Frontal cortex (tissue), 4 donors: ENCODE data around the gene MXI1. TPM values are rescaled to one million over a fixed set of nuclear protein-coding genes. Genes with fewer than 3 reads are reported as not detected.
A peak's percentile ranks its signal among the peaks of the same experiment; 100 is the strongest.

Source experiments
- DNase-seq, 2 donors: peaks; one replicate each; pipeline ENCODE4 v3.0.0; 2012; ENCODE audit warnings: low spot score in 2 of 2
- FAIRE-seq: peaks from 2 replicates; lab custom pipeline; 2012; peaks lifted over from hg19 to GRCh38; lab: Jason Lieb, UNC
- total RNA-seq: library from RNA; depleted of rRNA; stranded (reverse); fragments of >200 nt; gene quantifications from one replicate; pipeline ENCODE4 v1.2.3, GENCODE V29; 2014
- donor health status: control.
- donor health status: control.
- donor health status: control.

Gene MXI1
- total RNA-seq, 1 donor from 2014 or later: 60.3 TPM

GRCh38 chr10:110212119-110213006 lies 5.0 kb downstream of the MXI1 start:
- no peak for DNase-seq
- FAIRE-seq: no peak

GRCh38 chr10:110214371-110214826 lies 7.0 kb downstream of the MXI1 start:
- FAIRE-seq: no peak
- DNase-seq: no peak

- no peak for FAIRE-seq
- no peak for DNase-seq
Measured at GRCh38 chr10:110215286-110216170, 8.1 kb downstream of the MXI1 start.

- FAIRE-seq (no peak), DNase-seq (no peak)
Measured at GRCh38 chr10:110216240-110216639, 8.8 kb downstream of the MXI1 start.

- no peak for FAIRE-seq
- DNase-seq: no peak
Measured at GRCh38 chr10:110216942-110217661, 9.7 kb downstream of the MXI1 start.

GRCh38 chr10:110217662-110218008 lies 10.2 kb downstream of the MXI1 start:
- FAIRE-seq: no peak
- DNase-seq: no peak

- FAIRE-seq: no peak
Measured at GRCh38 chr10:110218632-110219031, 11.2 kb downstream of the MXI1 start.

GRCh38 chr10:110219884-110220283 lies 12.5 kb downstream of the MXI1 start:
- FAIRE-seq (no peak), DNase-seq (no peak)

More at GRCh38 chr10:110218632-110219031, 11.2 kb downstream of the MXI1 start:
- DNase-seq: no peak

GRCh38 chr10:110220398-110220797 lies 13.0 kb downstream of the MXI1 start:
- DNase-seq (no peak), FAIRE-seq (no peak)

- FAIRE-seq: no peak
- no peak for DNase-seq
Measured at GRCh38 chr10:110221044-110221720, 13.8 kb downstream of the MXI1 start.

- peak in 1 of 2 donors; percentile 64 for DNase-seq
- FAIRE-seq: no peak
Measured at GRCh38 chr10:110221721-110222261, 14.4 kb downstream of the MXI1 start.

GRCh38 chr10:110222641-110223297 lies 15.4 kb downstream of the MXI1 start:
- DNase-seq: no peak

GRCh38 chr10:110223298-110223925 lies 16.0 kb downstream of the MXI1 start:
- DNase-seq (no peak), FAIRE-seq (no peak)

More at GRCh38 chr10:110222641-110223297, 15.4 kb downstream of the MXI1 start:
- no peak for FAIRE-seq

GRCh38 chr10:110224992-110225391 lies 17.6 kb downstream of the MXI1 start:
- no peak for FAIRE-seq
- DNase-seq: no peak

GRCh38 chr10:110225441-110225755 lies 18.0 kb downstream of the MXI1 start:
- no peak for FAIRE-seq

GRCh38 chr10:110225756-110226542 lies 18.5 kb downstream of the MXI1 start:
- no peak for FAIRE-seq
- DNase-seq: peak; percentile 82 to 86

More at GRCh38 chr10:110225441-110225755, 18.0 kb downstream of the MXI1 start:
- no peak for DNase-seq

- FAIRE-seq: no peak
- peak; percentile 78 to 86 for DNase-seq
Measured at GRCh38 chr10:110226543-110226925, 19.1 kb downstream of the MXI1 start.
